Measurements from ENCODE around the gene EVL.

Gene EVL

DNA sequence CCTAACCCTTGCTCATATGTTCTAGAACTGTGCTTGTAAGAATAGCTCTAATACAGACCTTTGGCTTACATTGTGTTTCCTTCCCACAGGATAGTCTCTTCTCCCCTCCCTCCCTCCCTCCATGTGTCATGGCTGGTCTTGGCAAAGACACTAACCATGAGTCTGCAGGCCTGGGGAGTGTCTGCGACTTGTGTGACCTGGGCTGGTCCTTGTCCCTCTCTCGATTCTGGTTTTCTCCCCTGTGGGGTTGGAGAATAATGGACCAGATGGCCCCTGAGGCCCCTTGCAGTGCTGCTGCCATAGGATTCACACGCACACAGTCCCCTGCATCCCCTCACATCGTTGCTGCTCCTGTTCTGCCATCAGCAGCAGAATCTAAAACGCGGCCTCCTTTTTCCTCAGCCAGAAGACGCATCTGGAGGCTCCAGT lies 64.0 kb downstream of the EVL start:
- DNase-seq (ENCODE audit: low spot score), result no peak

DNA sequence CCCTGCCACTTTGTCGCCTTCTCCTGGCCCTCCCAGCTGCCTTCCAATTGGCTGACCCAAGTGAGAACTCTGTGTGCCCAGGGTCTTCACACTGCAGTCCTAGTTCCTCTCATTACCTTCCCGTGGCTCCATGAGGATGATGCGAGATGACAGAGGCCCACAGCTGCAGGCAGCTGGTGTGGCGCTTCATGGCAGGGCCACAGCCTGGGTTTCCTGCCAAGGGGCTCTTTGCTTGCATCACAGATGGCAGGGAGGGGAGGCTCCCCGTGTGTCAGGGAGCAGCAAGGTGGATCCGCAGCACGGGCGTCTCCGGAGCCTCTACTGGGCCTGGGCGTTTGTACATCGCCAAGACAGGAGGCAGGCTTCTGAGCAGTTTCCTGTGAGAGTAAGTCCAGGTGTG lies 65.3 kb downstream of the EVL start:
- no peak for DNase-seq (ENCODE audit: low spot score)

DNA sequence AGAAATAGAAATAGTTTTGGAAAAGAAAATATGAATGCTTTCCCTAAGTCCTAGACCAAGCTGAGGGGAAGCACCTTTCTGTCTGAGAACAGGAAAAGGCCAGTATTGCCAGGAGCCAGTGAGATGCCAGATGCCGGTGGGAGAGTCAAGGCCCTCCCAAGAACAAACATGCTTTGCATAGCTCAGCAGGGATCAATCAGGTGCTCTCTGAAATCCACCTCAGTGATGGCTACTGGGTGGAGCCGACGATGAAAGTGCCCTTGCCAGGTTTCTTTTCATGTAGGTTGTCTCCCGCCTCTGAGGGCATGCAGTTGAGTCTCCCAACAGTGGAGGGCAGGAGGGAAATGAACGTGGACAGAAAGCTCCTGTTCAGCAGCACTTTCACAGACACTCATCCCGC lies 66.0 kb downstream of the EVL start:
- no peak for DNase-seq (ENCODE audit: low spot score)

DNA sequence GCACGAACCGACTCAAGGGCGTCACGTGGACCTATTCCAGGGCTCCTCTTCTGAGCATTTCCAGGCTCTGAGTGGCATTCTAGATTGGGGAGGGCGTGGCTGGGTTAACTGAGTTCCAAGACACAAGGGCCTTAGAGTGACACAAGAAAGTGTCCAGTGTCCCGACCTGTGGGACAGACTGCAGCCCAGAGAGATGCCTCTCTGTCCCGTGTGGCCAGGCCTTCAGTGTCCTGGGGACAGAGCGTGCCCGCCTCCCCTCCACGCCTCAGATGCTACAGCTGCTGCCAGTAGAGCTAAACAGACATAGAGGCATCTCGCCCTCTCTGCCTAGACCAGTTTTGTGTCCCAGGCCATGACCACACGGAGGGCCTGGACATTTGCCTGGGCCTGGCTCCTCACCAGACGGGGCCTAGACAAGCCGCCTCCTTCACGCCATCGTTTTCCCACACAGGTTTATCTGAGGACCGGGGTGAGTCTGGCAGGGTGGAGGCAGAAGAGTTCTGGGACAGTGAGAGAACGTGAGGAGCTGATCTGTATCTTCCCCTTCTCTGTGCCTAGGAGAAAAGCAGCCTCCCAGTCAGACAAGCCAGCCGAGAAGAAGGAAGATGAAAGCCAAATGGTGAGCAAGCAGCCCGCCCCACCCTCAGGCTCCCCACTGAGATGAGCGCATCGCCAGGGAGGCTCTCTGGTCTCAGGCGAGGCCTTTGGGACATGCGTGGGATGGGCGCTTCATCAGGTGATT lies 67.1 kb downstream of the EVL start:
- no peak for DNase-seq (ENCODE audit: low spot score)

DNA sequence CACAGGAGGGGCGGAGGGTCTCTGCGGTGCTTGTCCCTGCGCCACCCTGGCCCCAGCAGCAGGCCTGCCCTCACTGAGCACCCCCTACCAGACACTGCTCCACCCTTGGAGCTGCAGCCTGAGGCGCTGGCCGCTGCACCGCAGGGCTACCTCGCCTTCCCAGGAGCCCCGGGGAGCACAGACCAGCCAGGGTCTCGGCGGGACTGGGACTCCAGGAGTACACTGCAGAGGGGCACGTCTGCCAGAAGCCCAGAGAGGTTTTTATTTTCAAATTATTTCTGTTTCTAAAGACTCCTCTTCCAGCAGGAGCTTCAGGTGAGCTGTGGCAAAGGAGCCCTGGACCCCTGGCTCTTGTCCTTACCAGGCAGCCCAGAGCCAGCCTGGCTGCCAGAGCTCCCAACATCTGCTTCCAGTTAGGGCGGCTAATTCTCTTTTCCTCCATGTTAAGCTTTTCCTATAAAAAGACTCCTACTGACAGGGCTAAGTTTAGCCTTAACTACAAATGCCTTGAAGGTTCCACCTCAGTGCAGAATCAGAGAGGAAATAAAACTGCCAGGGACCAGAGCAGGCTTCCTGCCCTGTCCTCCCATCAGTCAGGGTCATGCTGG lies 67.8 kb downstream of the EVL start:
- DNase-seq (ENCODE audit: low spot score), result no peak

DNA sequence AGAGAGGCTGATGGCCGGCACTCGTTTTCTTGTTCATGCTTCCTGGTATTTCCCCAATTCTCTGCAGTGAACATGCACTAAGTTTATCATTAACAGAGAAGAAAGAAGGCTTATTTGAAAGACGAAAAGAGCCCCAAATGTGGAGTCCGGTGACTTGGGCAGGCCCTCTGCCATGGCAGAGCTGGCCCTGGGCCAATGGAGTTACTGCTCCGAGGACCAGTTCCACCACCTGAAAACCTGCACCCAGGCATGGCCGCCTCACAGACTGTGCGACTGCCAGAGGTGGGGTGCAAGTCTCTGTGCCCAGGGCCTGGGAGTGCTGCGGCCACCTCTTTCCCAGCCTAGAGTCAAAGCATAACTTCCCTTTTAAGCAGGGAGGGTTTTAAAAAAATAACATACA lies 69.4 kb downstream of the EVL start:
- no peak for DNase-seq (ENCODE audit: low spot score)

DNA sequence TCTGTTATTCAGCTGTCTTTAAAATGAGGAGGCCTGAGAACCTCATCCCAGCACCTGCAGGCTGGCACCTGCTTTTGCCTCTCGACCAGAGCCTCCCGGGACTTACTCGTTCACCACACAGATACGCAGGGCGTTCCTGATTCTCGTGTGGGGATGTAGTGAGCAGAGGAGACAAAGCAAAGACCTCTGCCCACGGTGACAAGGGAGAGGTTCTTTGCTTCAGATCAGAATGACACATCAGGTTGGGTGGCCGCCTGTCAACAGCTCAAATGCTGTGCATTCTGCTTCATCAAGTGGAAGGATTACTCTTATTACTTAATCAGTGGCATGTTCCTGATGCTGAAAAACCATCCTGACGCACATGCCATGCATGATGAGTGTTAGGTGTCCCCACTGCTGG lies 69.9 kb downstream of the EVL start:
- DNase-seq (ENCODE audit: low spot score), result no peak

DNA sequence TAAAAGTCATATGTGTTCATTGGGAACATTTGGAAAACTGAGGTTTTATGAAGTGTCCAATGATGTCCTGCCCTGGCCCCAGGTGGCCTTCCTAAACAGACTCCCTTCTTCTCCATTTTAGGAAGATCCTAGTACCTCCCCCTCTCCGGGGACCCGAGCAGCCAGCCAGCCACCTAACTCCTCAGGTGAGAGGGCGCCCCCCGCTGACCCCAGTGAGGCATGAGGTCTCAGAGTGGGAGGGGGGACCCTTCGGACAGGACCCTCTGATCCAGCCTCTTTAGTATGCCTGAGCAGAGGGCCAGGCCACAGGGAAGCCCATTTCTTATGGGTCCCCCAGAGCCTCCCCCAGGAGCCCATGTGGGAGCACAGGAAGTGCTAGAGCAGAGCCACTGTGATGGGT lies 70.6 kb downstream of the EVL start:
- no peak for DNase-seq (ENCODE audit: low spot score)

DNA sequence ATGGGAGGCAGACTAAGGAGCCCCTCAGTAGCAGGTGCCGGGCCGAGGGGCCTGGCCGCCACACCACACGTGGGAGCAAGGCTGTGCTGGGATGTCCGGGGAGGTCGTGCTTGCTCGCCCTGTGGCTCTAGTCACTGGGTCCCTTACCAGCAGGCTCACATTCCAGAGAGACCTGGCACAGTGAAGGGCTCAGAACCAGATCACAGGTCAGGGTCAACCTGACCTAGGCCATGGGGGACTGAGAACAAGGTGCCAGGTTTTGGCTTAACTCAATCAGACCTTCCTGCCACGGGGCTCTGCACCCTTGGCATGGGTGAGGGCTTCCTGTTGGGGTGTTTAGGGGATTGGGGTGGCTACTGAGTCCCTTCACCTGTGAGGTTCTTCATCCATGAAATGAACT lies 72.0 kb downstream of the EVL start:
- no peak for DNase-seq (ENCODE audit: low spot score)

DNA sequence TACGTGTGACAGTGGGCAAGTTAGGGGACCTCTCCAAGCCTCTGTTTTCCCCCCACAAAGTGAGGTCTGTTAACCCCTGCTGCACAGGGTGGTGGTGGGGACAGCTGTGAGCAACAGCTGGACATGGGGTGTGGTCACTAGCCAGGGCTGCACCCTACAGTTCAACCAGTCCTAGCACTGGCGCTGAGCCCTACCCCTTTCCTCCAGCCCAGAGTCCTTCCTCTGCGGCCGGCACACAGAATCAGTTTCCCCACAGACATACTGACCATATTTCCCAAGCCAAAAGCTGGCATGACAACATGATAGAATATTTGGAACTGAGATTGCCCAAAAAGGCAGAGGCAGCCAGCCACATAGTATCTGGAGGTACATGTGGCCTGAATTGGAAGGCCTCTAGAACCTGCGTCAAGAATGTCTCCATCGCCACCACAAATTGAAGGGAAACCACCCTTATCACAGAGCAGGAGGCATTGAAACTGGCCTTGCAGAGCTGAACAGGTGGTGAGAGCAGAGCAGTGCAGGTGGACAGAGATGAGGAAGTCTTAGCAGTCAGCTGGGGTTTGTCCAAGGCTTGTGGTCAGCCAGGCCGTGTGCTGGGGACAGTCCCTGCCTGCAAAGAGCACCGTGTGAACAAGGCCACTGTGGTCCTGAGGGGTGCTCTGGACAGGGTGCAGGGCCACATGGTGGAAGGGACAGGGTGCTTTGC lies 73.0 kb downstream of the EVL start:
- no peak for DNase-seq (ENCODE audit: low spot score)

DNA sequence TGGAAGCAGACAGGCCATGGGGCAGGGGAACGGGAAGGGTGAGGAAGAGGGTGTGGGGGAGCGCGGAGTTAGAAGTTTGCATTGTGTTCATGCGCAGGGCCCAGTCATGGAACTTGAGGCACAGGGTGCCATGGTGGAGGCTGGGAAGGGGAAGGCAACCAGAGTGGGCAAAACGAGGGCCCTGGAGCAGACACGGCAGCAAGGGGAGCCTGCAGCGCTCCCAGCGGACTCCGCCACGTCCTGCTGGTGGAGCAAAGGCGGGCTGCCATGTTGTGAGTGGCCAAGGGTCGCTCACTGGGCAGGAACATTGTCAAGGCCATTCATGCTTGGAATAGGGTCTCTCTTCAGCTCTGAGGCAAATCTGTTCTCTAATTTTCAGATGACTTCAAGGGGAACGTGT lies 73.7 kb downstream of the EVL start:
- no peak for DNase-seq (ENCODE audit: low spot score)

DNA sequence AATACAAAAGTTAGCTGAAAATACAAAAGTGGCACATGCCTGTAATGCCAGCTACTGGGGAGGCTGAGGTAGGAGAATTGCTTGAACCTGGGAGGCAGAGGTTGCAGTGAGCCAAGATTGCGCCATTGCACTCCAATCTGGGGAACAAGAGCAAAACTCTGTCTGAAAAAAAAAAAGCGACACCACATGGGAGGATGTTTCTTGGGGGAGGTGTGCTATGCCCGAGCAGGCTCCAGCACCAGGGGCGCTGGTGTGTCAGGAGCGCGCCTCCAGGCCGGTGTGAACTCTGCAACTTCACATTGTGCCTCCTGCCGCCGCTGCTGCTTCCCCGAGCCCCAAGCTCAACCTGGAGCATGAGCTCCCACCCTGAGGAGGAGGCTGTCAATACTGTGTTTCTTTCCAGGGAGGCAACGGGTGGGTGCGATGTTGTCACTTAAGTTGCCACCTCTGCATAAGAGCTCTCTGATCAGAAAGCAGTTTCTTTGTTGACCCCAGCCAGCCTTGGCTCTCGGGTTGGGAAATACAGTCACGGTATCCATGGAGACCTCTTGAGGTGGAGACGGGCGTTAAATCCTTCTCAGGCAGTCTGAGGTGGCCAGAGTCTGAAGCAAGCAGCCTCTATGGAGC lies 75.3 kb downstream of the EVL start:
- DNase-seq (ENCODE audit: low spot score), result no peak

DNA sequence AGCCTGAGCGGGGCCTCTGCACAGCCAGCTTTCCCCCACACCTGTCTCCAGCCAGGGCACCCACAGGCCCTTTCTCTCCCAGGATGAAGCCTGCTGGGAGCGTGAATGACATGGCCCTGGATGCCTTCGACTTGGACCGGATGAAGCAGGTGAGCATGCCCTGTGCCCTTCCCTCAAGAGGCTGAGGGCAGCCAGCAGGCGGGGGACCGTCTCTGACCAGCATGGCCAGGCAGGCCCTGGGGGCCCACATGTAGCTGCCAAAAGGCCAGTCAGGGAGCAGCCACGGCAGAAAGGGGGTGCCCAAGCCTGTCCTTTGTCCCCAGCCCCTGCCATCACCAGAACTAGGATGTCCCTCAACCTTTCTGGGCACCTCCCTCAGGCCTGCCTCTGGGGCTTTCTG lies 75.9 kb downstream of the EVL start:
- no peak for DNase-seq (ENCODE audit: low spot score)

DNA sequence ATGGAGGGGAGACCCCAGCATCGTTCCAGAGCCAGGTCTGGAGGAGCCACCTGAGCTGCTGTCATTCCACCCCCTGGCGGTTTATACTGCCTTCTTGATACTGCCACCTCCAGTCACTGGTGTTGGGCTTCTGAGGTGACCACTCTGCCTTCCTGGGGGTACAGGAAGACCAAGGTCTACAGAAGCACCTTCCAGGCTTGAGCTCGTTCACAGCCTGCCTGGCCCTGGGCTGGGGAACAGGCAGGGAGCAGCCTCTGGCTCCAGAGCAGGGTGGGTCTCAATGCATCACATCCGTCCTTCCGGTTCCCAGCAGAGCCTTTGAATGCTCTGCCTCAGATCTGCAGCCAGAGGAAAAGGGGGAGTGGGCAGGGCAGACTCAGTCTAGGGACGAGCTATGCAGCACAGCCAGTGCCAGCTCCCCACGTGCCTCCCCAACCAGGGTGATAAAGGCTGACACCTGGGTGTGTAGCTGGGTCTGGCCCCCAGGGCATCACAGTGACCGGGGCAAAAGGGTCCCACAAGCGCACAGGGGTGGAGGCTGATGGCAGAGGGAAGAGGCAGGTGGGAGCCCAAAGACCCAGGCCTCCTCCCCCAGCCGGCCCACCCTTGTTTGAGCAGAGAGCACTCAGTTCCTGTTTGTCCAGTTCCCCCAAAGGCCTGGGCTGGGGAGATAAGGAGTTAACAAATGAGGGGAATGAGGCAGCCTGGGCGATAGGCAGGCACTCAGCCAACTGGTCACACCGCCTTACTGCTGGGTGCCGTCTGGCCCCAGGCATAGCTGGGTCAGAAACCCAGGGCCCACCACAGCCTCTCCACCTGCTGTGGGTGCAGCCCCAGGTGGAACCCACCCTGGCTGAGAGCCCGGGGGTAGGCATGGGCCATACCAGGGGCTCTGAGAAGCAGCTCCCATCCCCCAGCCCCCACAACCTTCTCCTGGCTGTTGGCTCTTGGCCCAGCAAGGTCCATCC lies 77.1 kb downstream of the EVL start:
- no peak for DNase-seq (ENCODE audit: low spot score)

DNA sequence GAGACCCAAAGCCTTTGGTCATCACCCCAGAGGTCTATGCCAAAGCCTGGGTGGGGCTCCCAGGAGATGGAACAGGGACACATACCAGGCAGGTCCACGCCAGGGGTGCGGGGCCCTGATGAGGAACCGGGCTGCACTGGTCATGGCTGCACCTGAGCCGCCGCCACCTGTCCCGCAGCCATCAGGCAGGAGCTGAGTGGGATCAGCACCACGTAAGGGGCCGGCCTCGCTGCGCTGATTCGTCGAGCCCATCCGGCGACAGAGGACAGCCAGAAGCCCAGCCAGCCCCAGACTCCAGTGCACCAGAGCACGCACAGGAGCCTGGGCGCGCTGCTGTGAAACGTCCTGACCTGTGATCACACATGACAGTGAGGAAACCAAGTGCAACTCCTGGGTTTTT lies 78.3 kb downstream of the EVL start:
- no peak for DNase-seq (ENCODE audit: low spot score)

DNA sequence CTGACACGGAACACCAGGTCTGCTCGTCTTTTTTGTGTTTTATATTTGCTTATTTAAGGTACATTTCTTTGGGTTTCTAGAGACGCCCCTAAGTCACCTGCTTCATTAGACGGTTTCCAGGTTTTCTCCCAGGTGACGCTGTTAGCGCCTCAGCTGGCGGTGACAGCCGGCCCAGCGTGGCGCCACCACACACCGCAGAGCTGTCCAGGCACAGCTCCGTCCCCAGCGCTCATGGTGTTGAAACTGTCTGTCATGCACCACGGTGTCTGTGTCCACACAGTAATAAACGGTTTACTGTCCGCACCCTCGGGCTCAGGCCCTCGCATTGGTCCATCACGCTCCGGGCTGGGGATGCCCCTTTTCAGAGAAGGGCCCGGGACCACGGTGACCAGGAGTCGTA lies 78.7 kb downstream of the EVL start:
- DNase-seq (ENCODE audit: low spot score), result no peak

DNA sequence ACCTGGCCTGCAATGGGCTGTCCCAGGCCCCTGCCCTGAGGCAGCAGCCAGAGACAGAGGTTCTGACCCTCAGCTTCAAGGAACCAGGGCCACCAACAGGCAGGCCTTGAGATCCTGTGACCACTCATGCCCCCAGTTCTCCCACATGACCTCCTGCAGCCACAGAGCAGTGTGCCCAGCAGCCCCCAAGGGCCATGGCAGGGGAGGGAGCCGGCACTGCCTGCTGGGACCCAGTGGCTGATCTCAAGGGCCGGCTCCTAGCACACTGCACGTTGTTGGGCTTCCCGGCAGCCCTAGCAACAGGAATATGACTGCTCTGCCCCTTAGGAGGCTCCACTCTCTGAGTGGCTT lies 79.4 kb downstream of the EVL start:
- no peak for DNase-seq (ENCODE audit: low spot score)

DNA sequence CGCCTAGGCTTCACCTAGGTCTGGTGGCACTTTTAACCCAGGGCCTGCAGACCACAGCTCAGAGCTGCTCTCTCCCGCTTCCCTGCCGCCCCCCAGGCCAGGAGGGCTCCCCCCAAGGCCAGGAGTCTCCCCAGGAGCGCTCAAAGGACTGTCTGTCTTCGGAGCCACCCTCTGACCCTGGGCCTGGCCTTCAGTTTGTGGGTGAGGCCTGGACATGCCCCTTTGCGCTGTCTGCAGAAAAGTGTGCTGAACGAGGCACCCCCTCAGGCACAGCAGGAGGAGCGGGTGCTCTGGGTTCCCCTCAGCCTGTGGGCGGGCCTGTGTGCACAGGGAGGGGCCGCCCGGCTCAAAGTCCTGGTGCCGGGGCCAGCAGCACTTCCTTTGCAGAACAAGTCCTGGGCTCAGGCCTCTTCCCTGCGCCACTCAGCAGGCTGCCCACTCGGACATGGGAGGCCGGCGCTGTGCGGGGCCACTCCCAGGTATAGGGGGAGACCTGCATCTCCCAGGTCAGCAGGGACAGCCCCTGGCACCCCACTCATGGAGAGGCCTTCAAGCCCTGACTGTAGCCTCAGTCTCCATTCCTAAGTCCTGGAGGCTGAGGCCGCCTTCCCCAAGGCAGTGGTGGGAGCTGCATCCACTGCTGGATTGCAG lies 79.9 kb downstream of the EVL start:
- DNase-seq (ENCODE audit: low spot score), result no peak

DNA sequence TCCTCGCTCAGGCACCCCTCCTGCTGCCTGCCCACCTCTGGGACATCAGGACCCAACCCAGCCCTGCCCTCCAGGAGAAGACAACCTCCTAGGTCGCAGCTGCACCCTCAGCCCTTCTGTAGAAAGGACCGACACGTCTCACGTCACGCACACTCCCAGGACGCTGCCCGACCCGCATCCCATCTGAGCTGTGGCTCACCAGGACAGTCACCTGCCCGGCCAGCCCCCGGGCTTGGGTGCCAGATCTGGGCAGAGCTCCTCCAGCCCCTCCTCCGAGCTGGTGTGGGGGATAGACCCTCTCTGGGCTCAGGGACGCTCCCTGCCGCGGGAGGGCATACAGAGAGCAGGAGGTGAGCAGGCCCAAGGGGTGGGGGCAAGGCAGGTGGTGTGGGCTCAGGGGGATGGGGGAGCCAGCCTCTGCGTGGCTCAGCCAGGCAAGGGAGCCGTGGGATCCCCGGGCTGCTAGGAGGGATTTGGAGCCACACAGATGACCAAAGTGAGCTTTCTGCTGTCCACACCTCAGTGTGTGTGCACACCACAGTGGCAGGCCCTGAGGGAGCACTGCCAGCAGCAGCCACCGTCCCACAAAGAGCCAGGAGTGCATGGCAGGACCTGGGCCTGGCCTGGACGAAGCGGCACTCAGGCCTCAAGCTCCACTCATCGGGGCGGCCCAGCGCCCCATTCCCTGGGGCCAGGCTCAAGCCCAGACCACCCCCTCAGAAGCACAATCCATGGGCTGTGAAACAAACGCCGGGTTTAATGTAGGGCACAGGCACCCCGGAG lies 80.7 kb downstream of the EVL start:
- no peak for DNase-seq (ENCODE audit: low spot score)

DNA sequence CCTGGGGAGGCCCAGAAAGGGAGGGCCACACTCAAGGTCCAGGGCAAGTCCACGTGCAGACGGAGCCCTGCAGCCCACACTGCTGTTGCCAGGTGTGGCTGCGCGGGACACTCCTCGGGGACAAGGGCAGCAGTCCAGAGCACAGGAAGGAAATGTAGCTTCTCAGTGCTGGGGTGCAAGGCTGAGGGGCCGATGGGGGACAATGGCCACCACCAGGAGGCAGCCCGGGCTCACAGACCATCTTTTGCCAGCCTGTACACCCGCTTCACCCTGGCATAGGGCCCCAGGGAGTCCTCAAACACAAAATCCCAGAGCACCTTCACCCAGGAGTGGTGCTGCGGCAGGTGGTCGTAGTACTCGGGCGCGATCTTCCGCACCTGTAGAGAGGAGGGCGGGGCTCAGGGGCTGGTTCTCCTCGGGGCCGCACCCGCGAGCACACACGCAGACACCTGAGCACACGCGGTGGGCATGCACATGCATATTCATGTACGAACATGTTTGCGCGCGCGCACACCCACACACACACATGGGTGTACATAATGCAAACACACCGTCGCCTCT lies 81.4 kb downstream of the EVL start:
- DNase-seq (ENCODE audit: low spot score), result no peak
